Measurements from ENCODE around the gene SIN3B.

The SIN3B gene

DNA sequence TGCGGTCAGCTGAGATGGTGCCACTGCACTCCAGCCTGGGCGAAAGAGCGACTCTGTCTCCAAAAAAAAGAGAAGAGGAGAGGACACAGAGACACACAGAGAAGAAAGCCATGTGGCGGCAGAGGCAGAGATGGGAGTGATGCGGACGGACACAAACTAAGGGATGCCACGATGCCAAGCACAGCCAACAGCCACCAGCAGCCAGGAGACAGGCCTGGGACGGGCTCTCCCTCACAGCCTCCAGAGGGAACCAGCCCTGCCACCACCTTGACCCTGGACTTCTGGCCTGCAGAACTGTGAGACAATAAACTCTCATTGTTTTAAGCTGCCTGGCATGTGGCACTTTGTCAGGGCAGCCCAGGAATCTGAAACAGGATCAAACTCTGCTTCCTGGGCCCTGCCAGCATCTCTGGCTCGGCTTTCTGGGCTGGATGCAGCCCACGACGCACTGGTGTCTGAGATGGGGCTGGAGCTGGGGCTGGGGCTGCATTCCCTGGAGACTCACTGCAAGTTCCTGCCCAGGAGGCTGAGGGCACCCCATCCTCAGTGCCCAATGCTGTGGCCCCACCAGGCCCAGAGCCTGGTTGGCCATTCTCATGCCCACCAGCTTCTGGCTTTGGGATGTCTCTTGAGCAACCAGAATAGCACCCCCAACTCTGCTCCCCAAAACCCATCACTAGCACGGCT lies 62.6 kb downstream of the SIN3B start:
- no peak for DNase-seq

DNA sequence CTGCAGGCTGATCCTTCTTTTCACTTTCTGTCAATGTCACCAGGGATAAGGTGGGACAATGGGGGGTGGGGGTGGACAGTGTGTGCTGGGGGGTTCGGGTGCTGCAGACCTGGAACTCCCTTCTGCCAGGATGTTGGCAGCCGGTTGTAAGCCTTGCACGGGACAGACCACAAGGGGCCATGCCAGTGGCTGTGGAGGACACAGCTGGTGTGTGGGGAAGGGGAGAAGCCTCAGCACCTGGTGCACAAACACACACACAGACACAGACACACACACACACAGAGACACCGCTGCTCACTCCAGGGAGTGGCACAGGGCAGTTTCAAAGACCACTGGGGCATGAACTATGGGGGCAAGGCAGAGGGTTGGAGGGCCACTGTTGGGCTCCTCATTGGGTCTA lies 63.2 kb downstream of the SIN3B start:
- DNase-seq = no peak

DNA sequence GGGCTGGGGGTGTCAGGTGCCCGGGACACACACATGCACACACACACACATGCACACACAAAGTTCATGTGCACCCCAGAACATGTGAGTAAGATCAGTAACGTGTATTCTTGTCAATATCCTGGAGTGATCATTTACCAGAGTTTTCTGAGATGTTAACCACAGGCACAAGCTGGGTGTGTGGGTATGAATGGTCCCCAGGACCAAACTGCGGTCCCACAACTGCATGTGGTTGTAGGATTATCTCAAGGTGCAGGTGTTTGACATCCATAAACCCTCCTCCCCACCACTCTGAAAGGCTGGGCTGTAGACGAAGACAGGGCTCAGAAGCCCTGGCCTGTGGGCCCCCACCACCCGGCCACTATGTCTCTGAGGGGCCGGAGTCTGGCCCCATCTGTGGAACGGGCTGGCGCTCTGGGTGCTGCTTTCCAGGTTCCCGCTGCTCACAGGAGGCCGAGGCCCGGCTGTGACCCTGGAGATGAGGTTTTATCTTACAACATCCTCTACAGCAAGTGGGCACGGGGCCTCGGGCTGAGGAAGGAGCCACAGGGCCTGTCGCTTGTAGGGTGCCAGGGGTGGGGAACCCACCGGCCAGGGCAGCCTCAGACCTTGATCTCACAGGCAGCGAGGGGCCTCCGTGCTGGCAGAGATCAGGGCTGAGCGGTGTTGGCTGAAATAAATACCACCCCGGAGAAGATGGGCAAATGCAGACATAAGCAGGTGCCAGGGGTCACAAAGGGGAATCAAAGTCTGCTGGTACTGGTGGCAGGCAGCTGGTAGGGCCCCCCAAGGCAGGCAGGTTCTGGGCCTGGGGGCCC lies 63.9 kb downstream of the SIN3B start:
- no peak for DNase-seq

DNA sequence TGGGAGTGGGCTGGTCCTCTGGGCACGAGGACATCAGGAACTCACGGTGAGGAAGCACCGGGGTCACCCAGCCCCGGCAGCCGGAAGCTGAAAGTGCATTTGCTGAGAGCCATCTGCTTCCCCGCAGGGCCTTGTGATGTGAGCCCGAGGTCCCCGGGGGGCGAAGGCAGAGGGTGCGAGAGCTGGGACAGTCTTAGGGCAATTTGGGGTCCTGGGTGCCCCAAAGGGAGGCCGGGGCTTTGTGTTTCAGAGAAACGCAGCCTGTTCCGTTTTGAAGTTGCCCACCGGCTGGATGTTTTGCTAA lies 64.4 kb downstream of the SIN3B start:
- no peak for DNase-seq

DNA sequence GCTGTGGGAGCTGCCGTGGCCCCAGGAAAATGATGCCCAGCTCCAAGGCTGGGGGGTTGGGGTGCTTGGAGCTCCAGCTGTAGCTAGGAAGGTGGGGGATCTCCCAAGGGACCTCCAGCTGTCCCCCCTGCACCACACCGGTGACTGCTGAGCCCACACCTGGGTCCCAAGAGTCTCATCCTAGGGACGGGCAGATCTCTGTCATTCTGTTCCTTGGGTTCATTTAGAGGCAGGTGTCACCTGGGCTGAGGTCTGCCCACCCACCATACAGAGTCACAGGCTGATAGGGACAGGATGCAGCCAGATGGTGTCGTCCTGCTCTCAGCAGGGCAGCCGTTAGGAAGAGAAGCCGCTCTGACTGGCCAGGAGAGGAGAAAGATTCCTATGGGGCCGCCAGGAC lies 64.9 kb downstream of the SIN3B start:
- DNase-seq = no peak

DNA sequence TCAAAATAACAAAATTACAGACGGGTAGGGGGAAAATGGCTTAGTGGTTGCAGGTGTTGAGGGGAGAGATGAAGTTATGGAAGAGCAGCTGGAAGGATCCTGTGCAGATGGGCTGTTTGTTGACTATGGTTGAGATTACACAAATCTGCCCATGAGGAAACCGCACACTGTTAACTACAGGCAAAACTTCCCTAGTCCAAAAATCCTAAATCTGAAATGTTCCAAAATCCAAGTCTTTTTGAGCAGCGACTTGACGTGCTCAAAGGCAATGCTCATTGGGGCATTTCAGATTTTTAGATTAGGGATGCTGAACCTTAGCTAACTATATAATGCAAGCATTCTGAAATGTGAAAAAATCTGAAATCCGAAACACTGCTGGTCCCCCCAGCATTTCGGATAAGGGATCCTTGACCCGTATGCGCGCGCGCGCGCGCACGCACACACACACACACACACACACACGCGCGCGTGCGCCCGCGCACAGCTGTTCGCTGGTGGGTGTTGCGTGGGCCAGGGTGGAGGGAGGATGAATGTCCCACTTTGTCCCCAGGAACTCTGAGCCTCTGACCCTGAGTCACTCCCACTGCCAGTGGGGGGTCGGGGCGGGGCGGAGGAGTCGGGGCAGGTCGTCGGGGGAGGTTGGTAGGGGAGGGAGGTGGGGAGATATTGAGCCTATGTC lies 66.4 kb downstream of the SIN3B start:
- DNase-seq = no peak

DNA sequence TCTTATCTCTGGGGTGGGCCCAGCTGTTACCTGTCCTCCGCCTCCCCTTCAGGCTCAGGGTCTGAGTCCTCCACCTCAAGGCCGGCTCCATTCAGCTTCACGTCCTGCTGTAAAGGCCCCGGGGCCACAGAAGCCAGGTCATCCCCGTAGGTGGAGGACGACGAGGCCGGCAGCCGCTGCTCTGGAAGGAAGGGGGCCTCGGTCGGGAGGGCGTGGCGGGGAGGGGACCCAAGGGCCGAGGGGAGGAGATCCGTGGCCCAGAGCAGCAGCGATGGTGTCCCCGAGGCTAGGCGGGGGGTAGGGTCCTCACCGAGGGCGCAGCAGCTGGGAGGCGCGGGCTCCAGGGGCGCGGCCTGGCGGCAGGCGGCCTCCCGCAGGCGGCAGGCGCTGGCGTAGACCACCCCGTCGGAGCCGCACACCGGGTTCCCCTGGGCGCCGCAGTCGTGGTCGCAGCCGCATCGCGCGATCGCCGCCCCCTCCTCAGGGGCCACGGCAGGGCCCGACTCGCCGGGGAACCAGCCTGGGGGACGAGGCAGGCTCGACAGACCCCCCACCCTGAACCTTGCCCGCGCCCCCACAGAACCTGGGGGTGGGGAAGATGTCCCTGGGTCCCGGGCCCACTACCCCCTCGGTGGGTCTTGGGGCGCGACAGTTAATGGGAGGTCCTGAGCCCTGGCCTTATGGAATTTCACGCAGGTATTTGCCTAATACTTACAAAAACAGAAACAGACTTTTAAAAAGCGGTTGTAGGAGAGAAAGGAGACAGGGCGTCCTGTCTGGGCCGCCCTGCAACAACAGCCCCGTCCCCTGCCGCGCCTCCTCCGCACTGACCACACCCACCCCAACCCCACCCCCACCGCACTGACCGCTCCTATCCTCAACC lies 67.2 kb downstream of the SIN3B start:
- DNase-seq = no peak

DNA sequence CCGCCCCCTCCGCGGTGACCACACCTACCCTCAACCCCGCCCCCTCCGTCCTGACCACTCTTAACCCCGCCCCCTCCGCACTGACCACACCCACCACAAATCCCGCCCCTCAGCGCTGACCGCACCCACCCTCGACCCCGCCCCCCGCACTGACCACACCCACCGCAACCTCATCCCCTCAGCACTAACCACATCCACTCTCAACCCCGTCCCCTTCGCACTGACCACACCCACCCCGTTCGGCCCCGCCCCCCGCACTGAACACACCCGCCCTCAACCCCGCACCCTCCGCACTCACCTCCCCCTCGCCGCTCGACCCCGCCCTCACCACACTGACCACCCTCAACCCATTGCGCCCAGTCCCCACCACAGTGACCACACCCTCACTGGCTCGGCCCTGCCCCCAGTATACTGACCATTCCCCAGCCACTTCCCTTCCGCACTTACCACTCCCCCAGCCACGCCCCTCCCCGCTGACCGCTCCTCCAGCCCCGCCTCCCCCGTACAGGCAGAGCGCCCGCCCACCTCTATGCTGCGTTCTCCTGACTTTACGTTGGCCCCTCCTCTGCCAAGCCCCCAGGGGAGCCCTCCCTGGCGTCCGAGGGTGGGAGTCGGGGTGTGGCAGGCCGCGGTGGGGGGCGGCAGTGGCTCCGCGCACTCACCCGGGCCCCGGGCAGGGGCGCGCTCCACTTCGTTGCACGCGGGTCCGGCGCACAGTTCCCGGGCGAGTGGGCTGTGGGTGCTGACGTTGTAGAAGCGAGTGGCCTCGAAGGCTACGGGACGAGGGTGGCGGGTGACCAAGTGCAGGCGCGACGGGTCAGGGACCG lies 68.0 kb downstream of the SIN3B start:
- no peak for DNase-seq

DNA sequence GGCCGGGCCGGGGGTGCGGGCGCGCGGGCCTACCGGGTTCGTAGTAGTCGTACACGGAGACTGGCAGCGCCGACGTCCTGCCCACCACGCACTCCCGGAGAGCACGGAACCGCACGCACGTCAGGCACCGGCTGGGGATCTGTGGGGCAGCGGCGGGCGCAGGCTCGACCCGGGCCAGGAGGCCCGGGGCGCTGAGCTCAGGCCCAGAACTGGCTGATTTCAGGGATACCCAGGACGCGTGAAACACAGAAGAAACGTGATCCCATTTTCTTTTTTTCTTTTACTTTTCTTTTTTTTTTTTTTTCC lies 68.6 kb downstream of the SIN3B start:
- DNase-seq = no peak

DNA sequence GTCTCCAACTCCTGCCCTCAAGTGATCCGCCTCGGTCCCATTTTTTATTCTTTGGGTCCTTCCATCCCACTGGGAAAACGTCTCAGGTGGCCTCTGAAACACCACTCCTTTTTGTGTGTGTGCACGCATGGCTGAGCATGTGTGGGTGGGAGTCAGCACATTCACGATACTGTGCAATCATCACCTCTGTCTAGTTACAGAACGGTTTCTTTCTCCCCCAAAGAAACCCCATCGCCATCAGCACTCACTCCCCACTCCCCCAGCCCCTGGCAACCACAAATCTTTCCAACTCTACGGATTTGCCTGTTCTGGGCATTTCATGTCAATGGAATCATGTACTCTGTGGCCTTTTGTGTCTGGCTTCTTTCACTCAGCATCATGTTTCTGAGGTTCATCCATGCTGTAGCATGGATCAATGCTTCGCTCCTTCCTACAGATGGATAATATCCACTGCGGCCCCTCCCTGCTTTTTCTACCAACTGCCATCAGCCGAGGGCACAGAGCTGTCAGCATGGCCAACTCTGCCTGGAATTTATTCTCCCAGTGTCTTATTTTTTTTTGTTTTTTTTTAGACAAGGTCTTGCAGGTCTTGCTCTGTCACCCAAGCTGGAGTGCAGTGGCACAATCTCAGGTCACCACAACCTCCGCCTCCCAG lies 69.3 kb downstream of the SIN3B start:
- no peak for DNase-seq

DNA sequence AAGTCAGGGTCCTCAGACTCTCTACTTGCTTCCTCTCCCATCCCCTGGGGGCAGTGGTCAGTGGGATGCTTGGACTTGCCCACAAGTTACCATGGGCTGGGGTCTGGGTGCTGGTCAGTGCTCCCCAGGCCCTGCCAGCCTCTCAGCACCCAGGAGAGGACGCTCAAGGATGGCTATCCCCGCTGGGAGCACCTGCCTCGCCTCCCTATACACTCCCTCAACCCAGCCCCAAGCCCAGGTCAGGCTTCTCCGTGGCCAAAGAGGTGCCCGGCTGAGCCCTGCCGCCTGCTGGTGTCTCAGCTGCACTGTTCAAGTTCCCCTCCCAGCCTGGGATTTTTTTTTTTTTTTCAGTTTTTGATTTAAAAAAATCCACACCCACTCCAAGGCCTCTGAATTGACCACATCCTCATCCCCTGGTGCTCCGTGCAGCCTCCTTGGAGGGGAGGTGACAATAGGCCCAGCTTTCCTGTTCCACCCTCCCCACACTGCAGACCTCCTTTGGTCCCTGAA lies 70.4 kb downstream of the SIN3B start:
- no peak for DNase-seq

DNA sequence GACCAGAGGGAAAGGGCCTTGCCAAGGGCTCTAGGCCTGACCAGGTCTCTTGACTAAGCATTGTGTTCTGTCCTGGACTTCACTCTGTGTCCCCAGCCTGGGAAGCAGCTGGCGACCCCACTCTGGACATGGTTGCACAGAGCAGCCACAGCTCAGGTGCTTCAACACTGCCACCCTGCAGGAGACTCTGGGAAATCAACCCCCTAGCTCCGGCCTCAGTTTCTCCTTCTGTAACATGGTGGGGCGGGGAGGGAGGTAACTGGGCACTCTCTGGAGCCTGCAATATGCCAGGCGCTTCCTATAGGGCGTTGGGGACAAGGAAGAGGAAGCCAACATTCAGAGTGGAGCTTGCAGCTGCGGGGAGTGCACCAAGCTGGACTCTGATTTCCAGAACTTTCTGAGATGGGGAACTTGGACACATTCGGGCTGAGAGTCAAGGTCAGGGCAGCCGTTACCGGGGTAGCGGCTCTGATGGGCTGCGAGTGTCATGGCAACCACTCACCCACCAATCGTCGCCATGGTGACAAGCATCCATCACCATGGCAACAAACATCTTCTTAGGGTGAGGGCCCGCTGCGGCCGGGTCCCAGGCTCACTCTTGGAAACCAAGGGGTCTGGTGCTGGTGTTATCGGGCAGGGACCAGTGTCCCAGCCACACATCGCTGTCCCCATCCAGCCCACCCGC lies 72.4 kb downstream of the SIN3B start:
- DNase-seq = no peak

DNA sequence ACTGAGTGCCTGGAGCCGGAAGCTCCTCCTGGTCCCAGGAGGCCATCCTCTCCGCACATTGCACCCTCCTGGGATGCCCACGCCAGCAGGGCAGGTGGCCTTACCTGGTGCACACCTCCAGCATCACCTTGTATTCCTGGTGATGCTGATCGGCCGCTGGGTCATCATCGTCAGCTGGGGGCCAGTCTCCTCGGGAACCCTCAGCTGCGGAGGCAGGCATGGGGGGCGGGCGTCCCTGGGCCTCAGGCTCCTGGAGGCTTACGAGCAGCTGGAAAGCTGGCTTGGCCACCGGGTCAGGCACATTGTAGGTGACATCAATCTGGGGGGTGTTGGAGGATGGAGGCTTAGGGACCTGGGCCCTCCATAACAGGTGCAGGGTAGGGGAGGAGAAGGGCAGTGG lies 73.3 kb downstream of the SIN3B start:
- no peak for DNase-seq

DNA sequence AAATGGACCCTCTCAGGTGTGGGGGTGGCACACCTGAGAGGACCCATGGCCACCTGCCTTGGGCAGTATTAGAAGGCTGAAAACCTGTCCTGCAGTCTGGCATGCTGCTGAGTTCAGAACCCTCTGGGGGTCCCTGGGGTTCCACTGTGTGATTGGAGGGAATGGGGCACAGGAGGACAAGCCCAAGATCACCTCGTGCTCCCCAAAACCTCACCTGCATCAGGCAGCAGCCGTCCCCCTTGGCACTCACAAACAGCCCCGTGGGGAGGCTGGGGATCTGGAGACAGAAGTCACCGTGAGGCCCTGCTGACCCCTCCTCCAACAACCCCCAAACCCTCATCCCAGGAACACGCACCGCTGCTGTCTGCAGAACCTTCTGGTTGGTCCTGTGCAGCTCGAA lies 74.1 kb downstream of the SIN3B start:
- no peak for DNase-seq

DNA sequence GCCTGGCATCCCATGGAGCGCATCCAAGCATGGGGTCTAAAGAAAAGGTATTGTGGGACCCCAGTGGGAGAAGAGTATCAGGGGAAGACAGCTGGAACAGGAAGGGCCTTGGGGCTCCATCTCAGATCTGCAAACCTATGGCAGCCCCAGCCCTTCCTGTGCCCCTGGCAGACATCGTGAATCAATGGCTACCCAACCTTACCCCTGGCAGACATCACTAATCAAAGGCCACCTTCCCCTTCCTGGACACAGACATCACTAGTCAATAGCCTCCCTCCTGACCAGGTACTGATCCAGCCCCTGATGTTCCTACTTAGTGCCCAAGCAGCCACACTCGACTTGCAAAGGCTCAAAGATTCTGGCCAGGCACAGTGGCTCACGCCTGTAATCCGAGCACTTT lies 75.4 kb downstream of the SIN3B start:
- DNase-seq = no peak

DNA sequence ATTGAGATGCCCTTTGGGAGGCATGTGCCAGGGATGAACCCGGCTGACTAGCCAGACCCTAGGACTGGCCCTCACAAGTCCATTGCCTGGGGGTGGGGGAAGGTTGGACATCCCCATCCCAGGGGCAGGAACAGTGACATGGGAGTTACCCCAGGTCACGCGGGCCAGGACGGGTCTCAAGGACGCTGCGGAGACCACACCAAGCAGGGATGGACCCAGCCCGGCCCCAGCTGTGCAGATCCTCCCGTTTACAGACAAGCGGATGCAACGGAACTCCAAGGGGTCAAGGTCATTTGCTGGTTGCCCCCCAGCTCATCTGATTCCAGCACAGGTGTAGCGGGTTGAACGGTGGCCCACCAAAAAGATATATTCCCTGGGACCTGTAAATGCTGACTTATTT lies 79.6 kb downstream of the SIN3B start:
- DNase-seq = no peak

DNA sequence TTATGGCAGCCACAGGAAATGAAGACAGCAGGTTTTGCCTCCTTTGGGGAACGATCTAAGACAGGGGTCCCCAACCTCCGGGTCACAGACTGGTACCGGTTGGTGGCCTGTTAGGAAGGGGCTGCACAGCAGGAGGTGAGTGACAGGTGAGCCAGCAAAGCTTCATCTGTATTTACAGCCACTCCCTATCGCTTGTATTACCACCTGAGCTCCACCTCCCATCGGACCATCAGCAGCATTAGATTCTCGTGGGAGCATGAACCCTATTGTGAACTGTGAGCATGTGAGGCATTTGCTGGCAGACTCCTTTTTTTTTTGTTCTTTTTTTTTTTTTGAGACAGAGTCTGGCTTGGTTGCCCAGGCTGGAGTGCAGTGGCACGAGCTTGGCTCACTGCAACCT lies 81.8 kb downstream of the SIN3B start:
- no peak for DNase-seq

DNA sequence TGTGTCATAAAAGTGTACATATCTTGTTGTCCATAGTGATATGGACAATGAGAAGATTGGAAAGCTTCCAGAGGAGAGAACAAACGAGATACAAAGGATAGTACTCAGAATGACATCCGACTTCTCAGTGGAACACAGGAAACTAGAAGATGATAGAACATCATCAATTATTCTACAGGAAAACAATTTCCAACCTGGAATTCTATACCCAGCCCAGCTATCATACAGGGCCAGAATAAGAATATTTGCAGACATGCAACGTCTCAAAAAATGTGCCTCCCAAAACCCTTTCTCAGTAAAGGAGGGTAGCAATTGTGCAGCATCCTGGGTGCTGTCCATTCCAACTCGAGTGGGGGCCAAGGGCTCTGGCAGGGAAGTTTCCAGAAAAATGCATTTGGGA lies 83.6 kb downstream of the SIN3B start:
- DNase-seq = no peak

DNA sequence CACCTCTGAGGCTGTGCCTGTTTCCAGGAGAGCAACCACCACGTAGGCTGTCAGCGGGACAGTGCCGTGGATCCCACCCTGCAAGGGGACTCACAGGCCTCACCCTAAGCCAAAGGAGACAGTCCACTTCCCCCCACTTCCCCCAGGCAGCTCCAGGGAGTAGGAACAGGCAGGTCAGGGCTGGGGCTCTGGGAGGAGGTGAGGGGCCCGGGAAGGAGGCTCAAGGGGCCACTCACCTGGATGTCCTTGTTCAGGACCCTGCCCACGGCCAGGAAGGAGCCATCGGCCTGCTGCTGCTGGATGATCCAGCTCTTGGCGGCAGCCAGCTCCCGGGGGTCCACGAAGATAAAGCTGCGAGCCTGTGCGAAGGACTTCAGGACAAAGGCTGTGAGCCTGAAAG lies 85.2 kb downstream of the SIN3B start:
- no peak for DNase-seq

DNA sequence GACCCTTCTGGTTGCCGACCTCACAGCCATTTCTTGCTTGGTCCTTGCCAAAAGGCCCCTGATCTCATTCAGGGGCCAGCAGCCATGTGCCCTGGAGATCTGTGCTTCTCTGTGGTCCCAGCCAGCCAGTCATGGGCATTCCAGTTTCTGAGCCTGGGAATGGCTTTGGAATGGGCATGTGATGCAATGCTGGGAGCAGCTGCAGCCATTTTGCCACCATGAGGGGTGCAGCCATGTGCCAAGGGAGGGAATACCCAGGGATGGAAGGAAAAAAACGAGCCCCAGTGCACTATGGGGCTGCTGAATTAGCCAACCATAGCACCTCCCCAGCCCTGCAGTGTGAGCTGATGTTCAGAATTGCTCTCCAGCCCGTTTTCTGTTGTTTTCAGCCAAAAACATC lies 85.9 kb downstream of the SIN3B start:
- no peak for DNase-seq

DNA sequence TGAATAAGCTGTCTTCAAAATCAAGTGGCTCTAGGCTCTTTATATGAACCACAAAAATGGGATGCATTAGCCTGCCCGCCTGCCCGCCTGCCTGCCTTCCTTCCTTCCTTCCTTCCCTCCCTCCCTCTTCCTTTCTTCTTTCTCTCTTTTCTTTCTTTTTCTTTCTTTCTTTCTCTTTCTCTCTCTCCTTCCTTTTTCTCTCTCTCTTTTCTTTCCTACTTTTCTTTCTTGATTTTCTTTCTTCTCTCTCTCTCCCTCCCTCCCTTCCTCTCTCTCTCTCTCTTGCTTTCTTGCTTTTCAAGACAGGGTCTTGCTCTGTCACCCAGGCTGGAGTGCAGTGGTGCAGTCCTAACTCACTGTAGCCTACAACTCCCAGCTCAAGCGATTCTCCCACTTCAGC lies 86.5 kb downstream of the SIN3B start:
- DNase-seq = no peak
